WTC11 (cell line): ENCODE results near the gene MLPH.

ENCODE experiments used
- ATF6 ChIP-seq: sonication (generic); formaldehyde crosslinking; IDR thresholded peaks from 2 replicates; pipeline ENCODE4 v1.8.1; 2023; ENCODE audit warnings: mild to moderate bottlenecking, missing genetic modification reagents
- ZBTB21 ChIP-seq: sonication (generic); formaldehyde crosslinking; IDR thresholded peaks from 2 replicates; pipeline ENCODE4 v1.8.1; 2023; ENCODE audit warnings: mild to moderate bottlenecking, missing genetic modification reagents, borderline replicate concordance
- TF ChIP-seq, protein P1 (sequence below): fragments of 200-600 bp; IDR thresholded peaks from 2 replicates; pipeline ENCODE4 v1.8.0; 2022; ENCODE audit warnings: antibody characterized with exemption

GRCh38 chr2:237459226-237459625 lies 27.8 kb upstream of the MLPH start:
- TF ChIP-seq, protein P1, sequence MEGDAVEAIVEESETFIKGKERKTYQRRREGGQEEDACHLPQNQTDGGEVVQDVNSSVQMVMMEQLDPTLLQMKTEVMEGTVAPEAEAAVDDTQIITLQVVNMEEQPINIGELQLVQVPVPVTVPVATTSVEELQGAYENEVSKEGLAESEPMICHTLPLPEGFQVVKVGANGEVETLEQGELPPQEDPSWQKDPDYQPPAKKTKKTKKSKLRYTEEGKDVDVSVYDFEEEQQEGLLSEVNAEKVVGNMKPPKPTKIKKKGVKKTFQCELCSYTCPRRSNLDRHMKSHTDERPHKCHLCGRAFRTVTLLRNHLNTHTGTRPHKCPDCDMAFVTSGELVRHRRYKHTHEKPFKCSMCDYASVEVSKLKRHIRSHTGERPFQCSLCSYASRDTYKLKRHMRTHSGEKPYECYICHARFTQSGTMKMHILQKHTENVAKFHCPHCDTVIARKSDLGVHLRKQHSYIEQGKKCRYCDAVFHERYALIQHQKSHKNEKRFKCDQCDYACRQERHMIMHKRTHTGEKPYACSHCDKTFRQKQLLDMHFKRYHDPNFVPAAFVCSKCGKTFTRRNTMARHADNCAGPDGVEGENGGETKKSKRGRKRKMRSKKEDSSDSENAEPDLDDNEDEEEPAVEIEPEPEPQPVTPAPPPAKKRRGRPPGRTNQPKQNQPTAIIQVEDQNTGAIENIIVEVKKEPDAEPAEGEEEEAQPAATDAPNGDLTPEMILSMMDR = no peak
- TF ChIP-seq ZBTB21 (CRISPR knock-in tag) (no peak), ATF6 (CRISPR knock-in tag) (no peak)
